Stimulated activated naive B cell treated with anti-CD40 and anti-IgM and Interleukin-4, amounts not matched to agents 10 μg/mL and 1 μg/mL and 100 μg/mL, for 72 hours (primary cell): Measurements from ENCODE around the gene RELN.
"Not testable (repeated sequence)": the region's sequence is repeated elsewhere in the genome, so short reads cannot be mapped to it uniquely, and the experiment has no call there.

ENCODE experiments used
- ATAC-seq, 2 donors: fragments of 150-1000 bp; cut with Tn5 transposase; replicated peaks; 2 replicates each; pipeline ENCODE4 v1.10.0; 2021; ENCODE audit warnings: moderate library complexity in 1 of 2
- DNase-seq: peaks from one replicate; pipeline ENCODE4 v3.0.0; 2021
- H3K27ac Mint-ChIP-seq: one replicate; pipeline ENCODE4 v1.8.0; 2022; ENCODE audit warnings: mild to moderate bottlenecking, mixed read lengths
- H3K27me3 Mint-ChIP-seq, 2 donors: one replicate each; pipeline ENCODE4 v1.8.0; 2022; ENCODE audit warnings: mixed read lengths in 2 of 2
- H3K36me3 Mint-ChIP-seq, 2 donors: one replicate each; pipeline ENCODE4 v1.8.0; 2022; ENCODE audit warnings: mixed read lengths in 2 of 2, mild to moderate bottlenecking in 1 of 2
- H3K4me1 Mint-ChIP-seq, 2 donors: one replicate each; pipeline ENCODE4 v1.8.0; 2022; ENCODE audit warnings: mixed read lengths in 2 of 2, mild to moderate bottlenecking in 1 of 2
- H3K4me3 Mint-ChIP-seq, 2 donors: one replicate each; pipeline ENCODE4 v1.8.0; 2022; ENCODE audit warnings: mild to moderate bottlenecking in 2 of 2, mixed read lengths in 2 of 2, moderate library complexity in 1 of 2
- H3K9me3 Mint-ChIP-seq, 2 donors: one replicate each; pipeline ENCODE4 v1.8.0; 2022; ENCODE audit warnings: mixed read lengths in 2 of 2, mild to moderate bottlenecking in 1 of 2

Gene RELN

DNA sequence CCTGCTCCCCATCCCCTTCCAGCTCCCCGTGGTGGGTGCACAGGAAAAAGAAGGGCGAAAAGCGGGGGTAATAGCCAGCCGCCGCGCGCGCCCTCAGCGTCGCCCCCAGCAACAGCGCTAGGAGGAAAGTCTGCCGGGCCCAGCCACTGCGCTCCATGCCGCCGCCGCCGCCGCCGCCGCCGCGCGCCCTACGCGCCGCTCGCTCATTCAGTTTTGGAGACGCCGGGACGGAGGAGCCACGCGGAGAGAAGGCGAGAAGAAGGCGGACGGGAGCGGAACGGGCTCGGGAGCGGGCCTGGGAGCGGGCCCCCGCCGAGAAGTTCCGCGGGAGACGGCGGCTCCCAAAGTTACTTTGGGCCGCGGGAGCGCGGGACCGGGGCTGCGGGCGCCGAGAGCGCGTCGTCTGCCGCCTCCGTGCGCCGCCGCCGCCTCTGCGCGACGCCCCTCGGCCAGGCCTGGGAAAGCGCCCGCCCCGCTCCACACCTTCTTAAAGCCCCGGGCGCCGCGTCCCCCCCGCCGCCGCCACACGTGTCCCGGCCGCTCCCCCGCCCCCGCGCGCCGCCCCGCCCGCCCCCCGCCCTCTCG, at the start of gene RELN:
TSS of gene RELN (minus strand) at position 459 of the 585 bp plus-strand sequence. CDS start at position 157, 302 bp downstream.
- DNase-seq (no peak), ATAC-seq (no peak)
- H3K36me3 Mint-ChIP-seq = no peaks in the 10 kb centered on the region
- peaks cover 7 to 9% of the 10 kb centered on the region in 2 donors for H3K4me1 Mint-ChIP-seq
- peaks cover 40 to 42% of the 10 kb centered on the region in 2 donors for H3K27me3 Mint-ChIP-seq
- no peaks in the 10 kb centered on the region for H3K9me3 Mint-ChIP-seq
- H3K27ac Mint-ChIP-seq = peak within 1 kb of the TSS; percentile 85
- peak within 1 kb of the TSS; percentile 37 to 60 for H3K4me3 Mint-ChIP-seq

- DNase-seq (no peak), ATAC-seq (no peak)
- Mint-ChIP-seq H3K4me3 (no peak overlapping the region), H3K4me1 (no peaks in the 10 kb centered on the region), H3K9me3 (peaks cover 4 to 6% of the 10 kb centered on the region in 2 donors), H3K27ac (no peak overlapping the region), H3K36me3 (no peaks in the 10 kb centered on the region), H3K27me3 (peaks cover 3 to 12% of the 10 kb centered on the region in 2 donors)
Measured at GRCh38 chr7:104038136-104038535, 48.7 kb upstream of the RELN start.

GRCh38 chr7:104036889-104037288, 47.4 kb upstream of the RELN start:
- not testable (repeated sequence) for H3K27me3 Mint-ChIP-seq, H3K4me1 Mint-ChIP-seq, ATAC-seq, H3K27ac Mint-ChIP-seq, H3K4me3 Mint-ChIP-seq, DNase-seq, H3K9me3 Mint-ChIP-seq, H3K36me3 Mint-ChIP-seq

DNA sequence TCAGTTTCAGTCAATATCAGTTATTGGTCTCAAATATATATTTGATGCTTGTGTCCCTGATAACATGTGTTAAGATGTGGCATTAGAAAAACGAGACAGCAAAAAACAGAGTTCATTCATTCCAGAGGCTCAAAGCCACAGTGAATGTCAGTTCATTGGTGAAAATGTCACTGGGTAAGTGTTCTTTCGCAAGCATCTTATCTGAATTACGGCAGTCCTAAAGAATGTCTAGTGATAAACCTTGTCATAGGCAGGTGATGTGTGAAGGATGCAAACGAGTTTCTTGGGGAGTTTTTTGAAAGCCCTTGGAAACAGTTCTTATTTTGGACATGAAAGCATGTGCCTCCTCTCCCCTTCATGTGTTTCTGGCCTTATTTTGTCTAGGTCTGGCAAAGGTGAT, 45.9 kb upstream of the RELN start:
- Mint-ChIP-seq H3K4me3 (no peak overlapping the region), H3K27ac (no peak overlapping the region), H3K9me3 (peaks cover 6 to 8% of the 10 kb centered on the region in 2 donors), H3K36me3 (no peaks in the 10 kb centered on the region), H3K4me1 (no peaks in the 10 kb centered on the region), H3K27me3 (peaks cover 0 to 9% of the 10 kb centered on the region in 2 donors)
- no peak for ATAC-seq
- DNase-seq = no peak

GRCh38 chr7:104034679-104035078, 45.2 kb upstream of the RELN start:
- no peak for DNase-seq
- Mint-ChIP-seq H3K27me3 (peaks cover 0 to 9% of the 10 kb centered on the region in 2 donors), H3K36me3 (no peaks in the 10 kb centered on the region), H3K9me3 (peaks cover 6 to 8% of the 10 kb centered on the region in 2 donors), H3K27ac (no peak overlapping the region), H3K4me1 (no peaks in the 10 kb centered on the region), H3K4me3 (no peak overlapping the region)
- no peak for ATAC-seq

- Mint-ChIP-seq H3K9me3 (peaks cover 6 to 8% of the 10 kb centered on the region in 2 donors), H3K36me3 (no peaks in the 10 kb centered on the region), H3K27ac (no peak overlapping the region), H3K4me1 (no peaks in the 10 kb centered on the region), H3K4me3 (no peak overlapping the region), H3K27me3 (peaks cover 0 to 9% of the 10 kb centered on the region in 2 donors)
- ATAC-seq = no peak
- DNase-seq = no peak
Measured at GRCh38 chr7:104033837-104034236, 44.4 kb upstream of the RELN start.

DNA sequence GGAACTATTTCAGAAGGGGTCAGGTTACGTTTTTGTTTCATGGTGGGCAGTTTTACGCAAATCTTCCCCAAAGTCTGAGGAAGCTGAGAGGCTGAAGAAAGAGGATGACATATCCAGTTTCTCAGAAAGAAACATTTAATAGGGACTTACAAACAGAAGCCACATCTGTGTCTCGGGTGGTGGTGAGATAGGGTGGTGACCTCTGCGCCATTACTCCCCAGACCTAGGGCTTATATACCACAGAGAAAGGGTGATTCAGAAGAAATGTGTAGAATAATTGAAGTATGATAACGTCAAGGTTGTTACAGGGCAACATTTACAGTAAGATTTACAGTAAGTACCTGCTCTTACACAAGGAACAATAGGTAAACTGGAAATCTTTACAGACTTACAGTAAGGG, 43.0 kb upstream of the RELN start:
- DNase-seq = no peak
- Mint-ChIP-seq H3K27me3 (peaks cover 0 to 9% of the 10 kb centered on the region in 2 donors), H3K36me3 (no peaks in the 10 kb centered on the region), H3K4me1 (no peaks in the 10 kb centered on the region), H3K4me3 (no peak overlapping the region), H3K27ac (no peak overlapping the region), H3K9me3 (peaks cover 6 to 8% of the 10 kb centered on the region in 2 donors)
- ATAC-seq = no peak

GRCh38 chr7:104029765-104030164, 40.3 kb upstream of the RELN start:
- H3K36me3 Mint-ChIP-seq = no peaks in the 10 kb centered on the region
- H3K4me1 Mint-ChIP-seq = no peaks in the 10 kb centered on the region
- no peak overlapping the region for H3K27ac Mint-ChIP-seq
- H3K4me3 Mint-ChIP-seq = no peak overlapping the region
- H3K27me3 Mint-ChIP-seq = peaks cover 0 to 9% of the 10 kb centered on the region in 2 donors
- no peak for DNase-seq
- peaks cover 5 to 7% of the 10 kb centered on the region in 2 donors for H3K9me3 Mint-ChIP-seq
- ATAC-seq = no peak

DNA sequence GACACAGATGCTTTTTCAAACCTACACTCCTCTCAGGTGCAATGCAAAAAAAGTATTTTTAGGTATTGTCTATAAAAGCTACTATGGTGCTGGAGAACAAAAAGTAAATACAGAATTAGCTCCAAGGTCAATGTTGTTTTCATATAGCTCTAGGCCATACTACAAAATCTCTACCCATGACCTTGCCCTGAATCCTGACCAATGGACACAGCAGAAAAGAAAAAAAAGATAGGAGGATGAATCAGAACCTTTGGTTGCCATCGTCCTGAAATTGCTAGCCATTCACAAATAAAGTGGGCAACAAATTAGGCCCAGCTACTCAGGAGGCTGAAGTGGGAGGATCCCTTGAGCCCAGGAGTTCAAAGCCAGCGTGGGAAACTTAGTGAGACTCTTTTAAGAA, 35.2 kb upstream of the RELN start:
- Mint-ChIP-seq H3K4me1 (no peaks in the 10 kb centered on the region), H3K4me3 (no peak overlapping the region), H3K27ac (no peak overlapping the region), H3K36me3 (no peaks in the 10 kb centered on the region), H3K27me3 (no peaks in the 10 kb centered on the region), H3K9me3 (no peaks in the 10 kb centered on the region)
- ATAC-seq = no peak
- DNase-seq = no peak

GRCh38 chr7:104023100-104023499, 33.6 kb upstream of the RELN start:
- no peak overlapping the region for H3K4me3 Mint-ChIP-seq
- no peaks in the 10 kb centered on the region for H3K4me1 Mint-ChIP-seq
- no peaks in the 10 kb centered on the region for H3K9me3 Mint-ChIP-seq
- DNase-seq (no peak), ATAC-seq (no peak)
- no peaks in the 10 kb centered on the region for H3K36me3 Mint-ChIP-seq
- H3K27ac Mint-ChIP-seq = no peak overlapping the region
- no peaks in the 10 kb centered on the region for H3K27me3 Mint-ChIP-seq

DNA sequence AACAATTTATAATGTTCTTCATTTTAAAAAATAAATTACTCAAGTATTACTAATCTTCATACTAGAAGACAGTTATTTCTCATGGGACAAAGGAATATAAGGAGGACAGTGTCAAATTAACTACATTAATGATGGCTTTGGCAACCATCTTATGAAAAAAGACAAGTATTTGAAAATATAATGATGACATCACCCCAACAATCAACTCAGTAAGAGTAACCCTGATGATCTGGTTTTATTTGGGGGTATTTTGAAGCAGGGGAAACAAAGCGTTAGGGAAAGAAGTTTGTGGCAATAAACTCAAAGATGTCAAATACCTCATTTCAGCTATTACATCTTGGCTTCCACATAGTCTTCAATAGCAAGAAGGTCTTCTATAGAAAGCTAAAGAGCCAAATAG, 29.0 kb upstream of the RELN start:
- H3K36me3 Mint-ChIP-seq = no peaks in the 10 kb centered on the region
- H3K4me3 Mint-ChIP-seq = no peak overlapping the region
- no peaks in the 10 kb centered on the region for H3K4me1 Mint-ChIP-seq
- no peak overlapping the region for H3K27ac Mint-ChIP-seq
- ATAC-seq (no peak), DNase-seq (no peak)
- peaks cover 0 to 2% of the 10 kb centered on the region in 2 donors for H3K9me3 Mint-ChIP-seq
- H3K27me3 Mint-ChIP-seq = no peaks in the 10 kb centered on the region

DNA sequence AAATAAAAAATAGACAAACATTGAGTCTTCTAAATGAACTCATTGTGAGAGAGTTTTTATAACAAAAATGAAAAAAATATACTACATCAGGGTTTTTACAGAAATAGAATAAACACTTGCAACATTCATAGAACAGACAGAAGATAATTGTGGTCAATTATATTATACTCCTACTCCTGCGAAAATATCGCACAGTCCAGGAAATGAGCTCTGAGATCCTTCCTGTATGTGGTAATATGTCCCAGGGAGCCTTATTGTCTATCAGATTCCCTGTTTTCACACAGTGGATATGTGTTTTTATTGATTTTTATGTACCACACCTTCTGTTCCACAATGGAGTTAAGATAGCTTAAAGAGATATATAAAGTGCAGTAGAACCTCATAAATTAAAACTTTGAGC, 27.5 kb upstream of the RELN start:
- no peak overlapping the region for H3K4me3 Mint-ChIP-seq
- ATAC-seq = no peak
- no peaks in the 10 kb centered on the region for H3K4me1 Mint-ChIP-seq
- H3K27me3 Mint-ChIP-seq = no peaks in the 10 kb centered on the region
- DNase-seq = no peak
- H3K9me3 Mint-ChIP-seq = peaks cover 0 to 2% of the 10 kb centered on the region in 2 donors
- H3K36me3 Mint-ChIP-seq = no peaks in the 10 kb centered on the region
- H3K27ac Mint-ChIP-seq = no peak overlapping the region

DNA sequence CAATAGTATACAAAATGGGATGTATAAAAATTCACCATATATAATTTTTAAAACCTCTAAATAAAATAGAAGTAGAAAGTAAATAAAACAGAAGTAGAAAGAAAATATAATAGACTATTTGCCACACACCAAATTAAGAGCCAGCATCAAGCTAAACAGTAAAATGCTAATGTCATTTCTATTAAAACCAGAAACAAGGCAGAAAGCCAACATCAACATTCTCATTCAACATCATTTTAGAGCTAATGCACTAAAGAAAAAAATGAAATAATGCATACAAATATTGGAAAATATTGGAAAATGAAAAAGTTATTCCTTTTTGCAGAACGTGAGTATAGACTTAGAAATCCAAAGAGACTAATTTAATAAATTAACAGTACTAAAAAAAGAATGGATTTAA, 23.4 kb upstream of the RELN start:
- no peak for ATAC-seq
- Mint-ChIP-seq H3K27ac (no peak overlapping the region), H3K36me3 (no peaks in the 10 kb centered on the region), H3K27me3 (peaks cover 5 to 7% of the 10 kb centered on the region in 2 donors), H3K9me3 (peaks cover 0 to 2% of the 10 kb centered on the region in 2 donors), H3K4me1 (no peaks in the 10 kb centered on the region), H3K4me3 (no peak overlapping the region)
- DNase-seq = no peak

DNA sequence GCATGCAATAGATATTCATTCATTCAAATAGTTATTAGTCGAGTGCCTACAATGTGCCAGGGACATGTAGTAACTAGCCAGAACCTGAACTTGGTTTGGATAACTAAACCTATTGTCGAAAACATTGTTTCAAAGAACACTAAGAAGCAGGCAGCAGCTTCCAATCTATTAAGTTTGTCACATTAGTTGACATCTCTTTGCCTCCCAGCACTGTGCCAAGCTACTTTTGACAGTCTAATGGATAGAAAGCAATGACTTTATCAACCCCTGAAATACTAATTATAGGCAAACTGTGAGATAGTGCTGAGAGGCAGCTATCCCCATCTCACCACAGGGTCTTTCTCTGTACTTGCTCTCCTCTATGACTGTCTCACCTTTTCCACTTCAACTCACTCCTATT, 22.4 kb upstream of the RELN start:
- no peaks in the 10 kb centered on the region for H3K4me1 Mint-ChIP-seq
- H3K27me3 Mint-ChIP-seq = peaks cover 5 to 7% of the 10 kb centered on the region in 2 donors
- H3K9me3 Mint-ChIP-seq = peaks cover 0 to 2% of the 10 kb centered on the region in 2 donors
- H3K27ac Mint-ChIP-seq = no peak overlapping the region
- no peak for ATAC-seq
- no peak for DNase-seq
- no peak overlapping the region for H3K4me3 Mint-ChIP-seq
- H3K36me3 Mint-ChIP-seq = no peaks in the 10 kb centered on the region

- Mint-ChIP-seq H3K27me3 (peaks cover 5 to 7% of the 10 kb centered on the region in 2 donors), H3K9me3 (peaks cover 0 to 2% of the 10 kb centered on the region in 2 donors), H3K4me1 (no peaks in the 10 kb centered on the region), H3K27ac (no peak overlapping the region), H3K4me3 (no peak overlapping the region), H3K36me3 (no peaks in the 10 kb centered on the region)
- DNase-seq (no peak), ATAC-seq (no peak)
Measured at GRCh38 chr7:104010052-104010909, 20.8 kb upstream of the RELN start.
